Spleen (tissue), 7 donors: ENCODE results near the gene ALPK3.

Experiments used
- CTCF ChIP-seq, 11 experiments: fragments of 200-600 bp in 7 of 11; fragments of 450-650 bp in 4 of 11; sonication (generic) in 4 of 11; IDR thresholded peaks in 8 of 11; conservative IDR thresholded peaks in 3 of 11; 1 replicate in 7 of 11; 2 replicates in 4 of 11; pipeline versions ENCODE4 v1.4.0 to v1.8.0; 2016 to 2021; ENCODE audit warnings: antibody characterized with exemption in 11 of 11, inconsistent platforms in 4 of 11, mild to moderate bottlenecking in 1 of 11
- POLR2A ChIP-seq, 3 donors: fragments of 450-650 bp; IDR thresholded peaks; one replicate each; pipeline ENCODE4 v1.5.1; 2017; ENCODE audit warnings: antibody characterized with exemption in 3 of 3, mild to moderate bottlenecking in 1 of 3
- POLR2AphosphoS5 ChIP-seq, 3 donors: sonication (generic); formaldehyde crosslinking; IDR thresholded peaks; one replicate each; pipeline ENCODE4 v1.5.1; 2017; ENCODE audit warnings: antibody characterized with exemption in 3 of 3
- donor health status: DM: no; HTN: no; CAD: no; lungs with moderate emphysema.
- donor health status: DM: no; HTN: no; CAD: no.
- donor health status: DM: no; HTN: no; CAD: no.

DNA sequence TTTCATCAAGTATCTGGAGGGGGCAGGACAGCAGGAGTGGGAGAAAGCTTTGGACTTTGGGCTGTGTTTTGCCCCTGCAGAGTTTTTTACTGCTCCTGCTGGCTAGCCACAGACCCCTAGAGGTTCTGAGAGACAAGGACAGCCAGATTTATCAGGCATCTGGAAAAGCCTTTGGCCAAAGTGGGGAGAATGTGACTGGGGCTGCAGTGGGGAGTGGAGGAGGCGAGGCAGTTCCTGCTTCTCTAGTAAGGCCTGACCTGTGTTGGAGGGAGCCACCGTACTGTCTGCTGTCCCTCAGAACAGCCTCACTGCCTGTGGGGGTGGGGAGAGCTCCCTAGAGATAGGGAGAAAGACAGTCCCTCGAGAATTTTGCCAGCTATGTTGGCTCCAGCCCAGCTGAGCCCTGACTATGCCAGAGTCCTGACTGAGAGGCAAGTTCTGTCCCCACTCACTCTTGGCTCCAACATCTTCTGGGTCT lies 2.2 kb downstream of the ALPK3 start:
- TF ChIP-seq CTCF (IDR thresholded peaks at IDR 0.05 in 8 of 11, conservative IDR thresholded peaks at IDR 0.05 in 3 of 11) (no peak), POLR2AphosphoS5 (IDR thresholded peaks at IDR 0.05) (no peak), POLR2A (IDR thresholded peaks at IDR 0.05) (no peak)
